DND-41 (cell line): ENCODE measurements around the gene P2RX2.

Source experiments
- CTCF ChIP-seq: IDR thresholded peaks from 2 replicates; pipeline ENCODE4 v1.5.1; 2012; ENCODE audit warnings: borderline replicate concordance, low read length, moderate library complexity, mild to moderate bottlenecking; ENCODE audit not compliant: poor library complexity, severe bottlenecking; ENCODE audit errors: extremely low read depth
- EZH2 ChIP-seq: IDR thresholded peaks from 3 replicates; pipeline ENCODE4 v1.6.1; 2012; ENCODE audit warnings: borderline replicate concordance, low read depth, mild to moderate bottlenecking, moderate library complexity, low read length, inconsistent platforms; ENCODE audit not compliant: severe bottlenecking

GRCh38 chr12:132669166-132669879 lies 50.7 kb downstream of the P2RX2 start:
- no peak for TF ChIP-seq CTCF
- no peak for TF ChIP-seq EZH2
